Measurements from ENCODE around the gene DBNDD2.

GRCh38 chr20:45440891-45441685 lies 33.0 kb downstream of the DBNDD2 start:
- TF ChIP-seq CTCF (IDR thresholded peaks at IDR 0.05) (no peak), POLR2A (IDR thresholded peaks at IDR 0.05) (no peak)
